ENCODE measurements around the gene BICC1. TPM values are rescaled to one million over a fixed set of nuclear protein-coding genes. Genes with fewer than 3 reads are reported as not detected.

Gene BICC1
- total RNA-seq, 6 donors from 2014 or later = 3.1 to 10.5 (median 3.9) TPM

- H3K36me3 ChIP-seq = no peaks in the 10 kb centered on the region
- no peak overlapping the region for H3K4me3 ChIP-seq
- H3K4me1 ChIP-seq = no peaks in the 10 kb centered on the region
- ATAC-seq (ENCODE audit: low FRiP score in 2 of 2) (no peak), DNase-seq (no peak)
- TF ChIP-seq POLR2AphosphoS5 (IDR thresholded peaks at IDR 0.05) (no peak), CTCF (IDR thresholded peaks at IDR 0.05) (no peak), EP300 (IDR thresholded peaks at IDR 0.05) (no peak), POLR2A (IDR thresholded peaks at IDR 0.05) (no peak)
- no peaks in the 10 kb centered on the region for H3K27me3 ChIP-seq
- 69 to 78% methylated on average over 2 of the region's 2 CpGs for WGBS, 2 donors
- H3K27ac ChIP-seq = no peak overlapping the region
- no peaks in the 10 kb centered on the region for H3K9me3 ChIP-seq
These were observed 161.6 kb downstream of the BICC1 start for GRCh38 chr10:58674251-58674650.

- 88 to 94% methylated on average over 2 of the region's 2 CpGs for WGBS, 2 donors
These were observed 162.6 kb downstream of the BICC1 start for GRCh38 chr10:58675321-58675720.

GRCh38 chr10:58691528-58691927 is 178.9 kb downstream of the BICC1 start:
- TF ChIP-seq EP300 (IDR thresholded peaks at IDR 0.05) (no peak), CTCF (IDR thresholded peaks at IDR 0.05) (no peak), POLR2A (IDR thresholded peaks at IDR 0.05) (no peak), POLR2AphosphoS5 (IDR thresholded peaks at IDR 0.05) (no peak)
- no peak for DNase-seq
- H3K36me3 ChIP-seq = no peaks in the 10 kb centered on the region
- H3K4me3 ChIP-seq = no peak overlapping the region
- no peaks in the 10 kb centered on the region for H3K27me3 ChIP-seq
- H3K4me1 ChIP-seq = no peaks in the 10 kb centered on the region
- peaks cover 0 to 11% (median 2%) of the 10 kb centered on the region in 4 donors for H3K9me3 ChIP-seq
- H3K27ac ChIP-seq = no peak overlapping the region
- WGBS, 2 donors = 85 to 95% methylated on average over 2 of the region's 2 CpGs
- ATAC-seq (ENCODE audit: low FRiP score in 2 of 2) = peak in 1 of 2 donors; percentile 66

More at GRCh38 chr10:58675321-58675720, 162.6 kb downstream of the BICC1 start:
- H3K4me1 ChIP-seq = no peaks in the 10 kb centered on the region
- no peak overlapping the region for H3K4me3 ChIP-seq
- no peak for DNase-seq
- no peaks in the 10 kb centered on the region for H3K36me3 ChIP-seq
- no peak for ATAC-seq (ENCODE audit: low FRiP score in 2 of 2)
- no peak for TF ChIP-seq POLR2AphosphoS5 (IDR thresholded peaks at IDR 0.05)
- TF ChIP-seq POLR2A (IDR thresholded peaks at IDR 0.05) = no peak
- TF ChIP-seq EP300 (IDR thresholded peaks at IDR 0.05) = no peak
- no peak for TF ChIP-seq CTCF (IDR thresholded peaks at IDR 0.05)
- no peaks in the 10 kb centered on the region for H3K27me3 ChIP-seq
- H3K9me3 ChIP-seq = no peaks in the 10 kb centered on the region
- no peak overlapping the region for H3K27ac ChIP-seq

GRCh38 chr10:58693919-58694318 is 181.2 kb downstream of the BICC1 start:
- Histone ChIP-seq H3K4me1 (no peaks in the 10 kb centered on the region), H3K27ac (no peak overlapping the region), H3K9me3 (no peaks in the 10 kb centered on the region), H3K27me3 (no peaks in the 10 kb centered on the region), H3K36me3 (no peaks in the 10 kb centered on the region), H3K4me3 (no peak overlapping the region)
- DNase-seq (no peak), ATAC-seq (ENCODE audit: low FRiP score in 2 of 2) (no peak)
- TF ChIP-seq EP300 (IDR thresholded peaks at IDR 0.05) (no peak), CTCF (IDR thresholded peaks at IDR 0.05) (no peak), POLR2AphosphoS5 (IDR thresholded peaks at IDR 0.05) (no peak), POLR2A (IDR thresholded peaks at IDR 0.05) (no peak)
- 74 to 87% methylated on average over 2 of the region's 2 CpGs for WGBS, 2 donors

- WGBS, 2 donors = 67 to 73% methylated on average over 5 of the region's 5 CpGs
- no peak overlapping the region for H3K27ac ChIP-seq
- no peak for ATAC-seq (ENCODE audit: low FRiP score in 2 of 2)
These were observed 182.3 kb downstream of the BICC1 start for GRCh38 chr10:58695022-58695421.

More at GRCh38 chr10:58695022-58695421, 182.3 kb downstream of the BICC1 start:
- H3K4me1 ChIP-seq = no peaks in the 10 kb centered on the region
- no peak overlapping the region for H3K4me3 ChIP-seq
- no peak for DNase-seq
- no peaks in the 10 kb centered on the region for H3K36me3 ChIP-seq
- H3K27me3 ChIP-seq = no peaks in the 10 kb centered on the region
- no peaks in the 10 kb centered on the region for H3K9me3 ChIP-seq
- TF ChIP-seq POLR2A (IDR thresholded peaks at IDR 0.05) = no peak
- TF ChIP-seq EP300 (IDR thresholded peaks at IDR 0.05) = no peak
- no peak for TF ChIP-seq CTCF (IDR thresholded peaks at IDR 0.05)
- TF ChIP-seq POLR2AphosphoS5 (IDR thresholded peaks at IDR 0.05) = no peak

All from upper lobe of left lung (tissue), 6 donors.